ENCODE results near the gene MYO16.

GRCh38 chr13:108711386-108711785, 82.0 kb downstream of the MYO16 start:
- TF ChIP-seq CTCF (IDR thresholded peaks at IDR 0.05; ENCODE audit: insufficient read depth, low read length, poor library complexity, severe bottlenecking) (no peak), EZH2phosphoT487 (conservative IDR thresholded peaks at IDR 0.05; ENCODE audit: low read length) (no peak)
